Uterus (tissue), 2 donors: ENCODE measurements around the gene GAREM1.

Experiments used
- POLR2A ChIP-seq, 2 donors: fragments of 450-650 bp; IDR thresholded peaks; one replicate each; pipeline ENCODE4 v1.6.1; 2016; ENCODE audit warnings: antibody characterized with exemption in 2 of 2, mild to moderate bottlenecking in 1 of 2, moderate library complexity in 1 of 2
- TF ChIP-seq, protein P1 (sequence below), 4 experiments: fragments of 200-600 bp in 2 of 4; fragments of 450-650 bp in 2 of 4; sonication (generic) in 2 of 4; IDR thresholded peaks; one replicate each; pipeline ENCODE4 v1.5.1; 2016 to 2019; ENCODE audit warnings: antibody characterized with exemption in 4 of 4, mild to moderate bottlenecking in 2 of 4, moderate library complexity in 1 of 4

DNA sequence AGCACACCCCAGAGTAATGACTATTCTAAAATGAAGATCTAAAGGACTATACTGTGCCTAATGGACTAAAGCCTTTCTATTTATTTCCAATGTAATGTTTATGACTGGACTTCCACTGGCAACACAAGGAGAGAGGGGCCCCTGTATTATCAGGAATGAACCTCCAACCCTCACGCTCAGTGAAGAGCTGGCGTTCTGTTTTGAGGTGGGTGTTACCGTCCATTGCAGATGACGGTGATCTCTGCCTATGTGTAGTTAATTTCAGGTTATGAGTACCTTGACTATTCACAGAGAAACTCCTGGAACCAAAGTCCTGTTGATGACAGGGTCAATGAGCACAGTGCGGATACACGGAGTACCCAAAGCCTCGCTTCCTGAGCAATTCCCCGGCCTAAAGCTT is 195.5 kb downstream of the GAREM1 start:
- TF ChIP-seq POLR2A (IDR thresholded peaks at IDR 0.05) = no peak
- TF ChIP-seq, protein P1, sequence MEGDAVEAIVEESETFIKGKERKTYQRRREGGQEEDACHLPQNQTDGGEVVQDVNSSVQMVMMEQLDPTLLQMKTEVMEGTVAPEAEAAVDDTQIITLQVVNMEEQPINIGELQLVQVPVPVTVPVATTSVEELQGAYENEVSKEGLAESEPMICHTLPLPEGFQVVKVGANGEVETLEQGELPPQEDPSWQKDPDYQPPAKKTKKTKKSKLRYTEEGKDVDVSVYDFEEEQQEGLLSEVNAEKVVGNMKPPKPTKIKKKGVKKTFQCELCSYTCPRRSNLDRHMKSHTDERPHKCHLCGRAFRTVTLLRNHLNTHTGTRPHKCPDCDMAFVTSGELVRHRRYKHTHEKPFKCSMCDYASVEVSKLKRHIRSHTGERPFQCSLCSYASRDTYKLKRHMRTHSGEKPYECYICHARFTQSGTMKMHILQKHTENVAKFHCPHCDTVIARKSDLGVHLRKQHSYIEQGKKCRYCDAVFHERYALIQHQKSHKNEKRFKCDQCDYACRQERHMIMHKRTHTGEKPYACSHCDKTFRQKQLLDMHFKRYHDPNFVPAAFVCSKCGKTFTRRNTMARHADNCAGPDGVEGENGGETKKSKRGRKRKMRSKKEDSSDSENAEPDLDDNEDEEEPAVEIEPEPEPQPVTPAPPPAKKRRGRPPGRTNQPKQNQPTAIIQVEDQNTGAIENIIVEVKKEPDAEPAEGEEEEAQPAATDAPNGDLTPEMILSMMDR (IDR thresholded peaks at IDR 0.05) = no peak
